Neural crest cell (in vitro differentiated cells): ENCODE data around the gene CDC14A. TPM values are rescaled to one million over a fixed set of nuclear protein-coding genes. Genes with fewer than 3 reads are reported as not detected.

Experiments used
- DNase-seq: peaks from one replicate; pipeline ENCODE4 v3.0.0; 2021; ENCODE audit warnings: low read depth, mixed read lengths, low spot score
- H3K27ac Mint-ChIP-seq: one replicate; pipeline ENCODE4 v1.8.0; 2021; ENCODE audit warnings: mild to moderate bottlenecking, mixed read lengths; ENCODE audit not compliant: unreplicated experiment
- H3K27me3 Mint-ChIP-seq: 2 replicates; pipeline ENCODE4 v1.8.0; 2021; ENCODE audit warnings: low read depth, mild to moderate bottlenecking, mixed read lengths
- H3K36me3 Mint-ChIP-seq: 2 replicates; pipeline ENCODE4 v1.8.0; 2021; ENCODE audit warnings: low read depth, mild to moderate bottlenecking, mixed read lengths
- H3K4me1 Mint-ChIP-seq: 2 replicates; pipeline ENCODE4 v1.8.0; 2021; ENCODE audit warnings: mixed read lengths
- H3K4me3 Mint-ChIP-seq: one replicate; pipeline ENCODE4 v1.8.0; 2021; ENCODE audit warnings: mild to moderate bottlenecking, mixed read lengths
- H3K9me3 Mint-ChIP-seq: 2 replicates; pipeline ENCODE4 v1.8.0; 2021; ENCODE audit warnings: mixed read lengths
- total RNA-seq: library from RNA; stranded (reverse); gene quantifications from 2 replicates; pipeline ENCODE4 v1.2.1, GENCODE V29; 2021
- TF ChIP-seq, protein P1 (sequence below): fragments of 200-600 bp; sonication (generic); conservative IDR thresholded peaks from 2 replicates; pipeline ENCODE4 v1.5.0; 2021; ENCODE audit warnings: antibody characterized with exemption, mild to moderate bottlenecking

CDC14A gene
- total RNA-seq, 1 donor from 2014 or later = 15.7 TPM

DNA sequence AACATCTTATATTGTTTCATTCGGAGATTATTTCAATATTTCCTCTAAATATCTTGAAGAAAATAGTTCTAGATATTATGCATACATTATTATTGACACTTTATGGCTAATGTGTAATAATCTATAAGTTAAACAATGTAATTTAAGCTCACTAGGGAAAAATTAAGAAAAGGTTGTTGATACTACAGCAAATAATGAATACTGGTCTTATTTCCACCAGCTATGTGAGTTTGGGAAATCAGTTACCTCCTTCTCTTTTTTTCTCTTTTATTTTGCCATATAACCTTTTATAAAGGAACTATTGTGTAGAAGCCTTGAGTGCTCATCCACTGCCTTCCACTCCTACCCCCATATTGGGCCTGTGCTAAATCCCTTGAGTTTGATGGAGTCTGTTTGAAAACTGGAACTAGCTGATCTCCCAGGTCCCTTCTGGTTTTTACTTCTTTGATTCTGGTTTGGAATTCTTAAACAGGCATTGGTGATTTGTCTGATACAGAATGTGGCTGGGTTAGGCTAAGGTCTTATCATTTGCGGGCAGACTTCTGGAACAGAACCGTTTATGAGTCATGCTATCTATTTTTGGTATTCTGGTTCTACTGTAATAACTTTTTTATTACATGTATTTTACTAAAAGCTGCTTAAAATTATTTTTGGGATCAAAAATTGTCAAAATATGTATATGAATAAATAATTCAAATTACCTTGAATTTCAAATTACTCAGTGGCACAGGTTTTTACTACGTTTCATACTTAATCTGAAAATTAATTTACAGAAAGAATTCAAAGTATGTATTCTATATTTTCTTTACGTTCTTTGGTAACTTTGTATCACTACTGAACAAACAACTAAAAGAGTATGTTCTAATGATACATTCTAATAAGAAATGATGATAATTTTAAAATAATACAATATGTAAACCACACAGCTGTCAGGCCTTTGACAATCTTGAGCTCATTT is 5.0 kb upstream of the CDC14A start:
- no peak overlapping the region for H3K27ac Mint-ChIP-seq

DNA sequence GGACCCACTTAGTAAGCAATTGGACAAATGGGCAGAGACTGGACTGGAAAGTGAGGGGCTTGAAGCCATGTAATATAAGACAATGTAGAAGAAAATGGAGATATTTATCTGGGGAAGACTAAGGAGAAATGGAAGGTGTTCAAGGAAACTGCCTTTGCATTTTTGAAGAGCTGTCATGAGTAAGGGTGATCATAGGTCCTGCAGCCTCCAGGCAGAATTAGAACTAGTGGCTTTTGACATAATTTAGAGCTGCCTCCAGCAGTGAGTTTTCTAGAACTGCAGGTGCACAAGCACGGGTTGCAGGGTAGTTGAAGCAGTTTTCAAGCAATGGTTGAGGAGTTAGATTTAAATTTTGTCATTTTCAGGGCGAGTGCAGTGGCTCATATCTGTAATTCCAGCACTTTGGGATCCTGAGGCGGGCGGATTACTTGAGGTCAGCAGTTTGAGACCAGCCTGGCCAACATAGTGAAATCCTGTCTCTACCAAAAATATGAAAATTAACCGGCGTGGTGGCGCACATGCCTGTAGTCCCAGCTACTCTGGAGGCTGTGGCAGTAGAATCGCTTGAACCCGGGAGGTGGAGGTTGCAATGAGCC is 3.7 kb upstream of the CDC14A start:
- H3K4me1 Mint-ChIP-seq = peaks cover 8% of the 10 kb centered on the region
- H3K36me3 Mint-ChIP-seq = no peaks in the 10 kb centered on the region
- H3K9me3 Mint-ChIP-seq = no peaks in the 10 kb centered on the region
- no peak for DNase-seq
- TF ChIP-seq, protein P1, sequence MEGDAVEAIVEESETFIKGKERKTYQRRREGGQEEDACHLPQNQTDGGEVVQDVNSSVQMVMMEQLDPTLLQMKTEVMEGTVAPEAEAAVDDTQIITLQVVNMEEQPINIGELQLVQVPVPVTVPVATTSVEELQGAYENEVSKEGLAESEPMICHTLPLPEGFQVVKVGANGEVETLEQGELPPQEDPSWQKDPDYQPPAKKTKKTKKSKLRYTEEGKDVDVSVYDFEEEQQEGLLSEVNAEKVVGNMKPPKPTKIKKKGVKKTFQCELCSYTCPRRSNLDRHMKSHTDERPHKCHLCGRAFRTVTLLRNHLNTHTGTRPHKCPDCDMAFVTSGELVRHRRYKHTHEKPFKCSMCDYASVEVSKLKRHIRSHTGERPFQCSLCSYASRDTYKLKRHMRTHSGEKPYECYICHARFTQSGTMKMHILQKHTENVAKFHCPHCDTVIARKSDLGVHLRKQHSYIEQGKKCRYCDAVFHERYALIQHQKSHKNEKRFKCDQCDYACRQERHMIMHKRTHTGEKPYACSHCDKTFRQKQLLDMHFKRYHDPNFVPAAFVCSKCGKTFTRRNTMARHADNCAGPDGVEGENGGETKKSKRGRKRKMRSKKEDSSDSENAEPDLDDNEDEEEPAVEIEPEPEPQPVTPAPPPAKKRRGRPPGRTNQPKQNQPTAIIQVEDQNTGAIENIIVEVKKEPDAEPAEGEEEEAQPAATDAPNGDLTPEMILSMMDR = no peak
- peak overlapping the region; percentile 69 for H3K4me3 Mint-ChIP-seq
- peaks cover 2% of the 10 kb centered on the region for H3K27me3 Mint-ChIP-seq
- H3K27ac Mint-ChIP-seq = no peak overlapping the region

More for the DNA sequence above, 5.0 kb upstream of the CDC14A start:
- Mint-ChIP-seq H3K9me3 (no peaks in the 10 kb centered on the region), H3K36me3 (no peaks in the 10 kb centered on the region), H3K27me3 (peaks cover 2% of the 10 kb centered on the region), H3K4me1 (peaks cover 5% of the 10 kb centered on the region), H3K4me3 (no peak overlapping the region)
- no peak for DNase-seq
- TF ChIP-seq, protein P1 = no peak

DNA sequence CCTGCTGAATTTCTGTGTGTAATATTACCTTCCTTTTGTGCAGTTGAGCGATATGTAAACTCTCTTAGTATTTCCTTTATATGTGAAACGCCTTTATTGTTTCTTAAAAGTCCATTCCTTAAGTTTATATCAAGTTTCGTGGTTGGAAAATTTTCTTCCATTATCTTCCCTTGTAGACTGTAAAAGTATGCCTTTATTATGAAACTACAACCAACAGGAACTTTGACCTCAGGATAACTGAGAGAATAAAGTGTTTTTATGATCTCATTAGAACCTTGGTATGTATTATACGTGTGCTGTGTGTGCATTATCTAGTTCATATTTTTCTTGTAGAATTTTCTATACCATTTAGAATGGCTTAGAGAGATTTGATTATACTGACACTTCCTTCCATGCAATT is 3.1 kb upstream of the CDC14A start:
- Mint-ChIP-seq H3K27me3 (peaks cover 2% of the 10 kb centered on the region), H3K9me3 (no peaks in the 10 kb centered on the region), H3K27ac (no peak overlapping the region), H3K4me1 (peaks cover 14% of the 10 kb centered on the region), H3K36me3 (no peaks in the 10 kb centered on the region), H3K4me3 (no peak overlapping the region)
- TF ChIP-seq, protein P1 = no peak
- no peak for DNase-seq

DNA sequence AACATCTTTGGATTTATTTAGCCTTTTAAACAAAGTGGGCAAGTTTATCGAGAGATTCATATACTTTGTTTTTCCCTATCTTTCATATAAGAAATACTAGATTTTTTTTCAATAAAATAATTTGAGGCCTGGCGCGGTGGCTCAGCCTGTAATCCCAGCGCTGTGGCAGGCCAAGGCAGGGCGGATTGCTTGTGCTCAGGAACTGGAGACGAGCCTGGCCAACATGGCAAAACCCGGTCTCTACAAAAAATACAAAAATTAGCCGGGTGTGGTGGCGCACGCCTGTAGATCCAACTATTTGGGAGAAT is 1.6 kb upstream of the CDC14A start:
- TF ChIP-seq, protein P1 = no peak

DNA sequence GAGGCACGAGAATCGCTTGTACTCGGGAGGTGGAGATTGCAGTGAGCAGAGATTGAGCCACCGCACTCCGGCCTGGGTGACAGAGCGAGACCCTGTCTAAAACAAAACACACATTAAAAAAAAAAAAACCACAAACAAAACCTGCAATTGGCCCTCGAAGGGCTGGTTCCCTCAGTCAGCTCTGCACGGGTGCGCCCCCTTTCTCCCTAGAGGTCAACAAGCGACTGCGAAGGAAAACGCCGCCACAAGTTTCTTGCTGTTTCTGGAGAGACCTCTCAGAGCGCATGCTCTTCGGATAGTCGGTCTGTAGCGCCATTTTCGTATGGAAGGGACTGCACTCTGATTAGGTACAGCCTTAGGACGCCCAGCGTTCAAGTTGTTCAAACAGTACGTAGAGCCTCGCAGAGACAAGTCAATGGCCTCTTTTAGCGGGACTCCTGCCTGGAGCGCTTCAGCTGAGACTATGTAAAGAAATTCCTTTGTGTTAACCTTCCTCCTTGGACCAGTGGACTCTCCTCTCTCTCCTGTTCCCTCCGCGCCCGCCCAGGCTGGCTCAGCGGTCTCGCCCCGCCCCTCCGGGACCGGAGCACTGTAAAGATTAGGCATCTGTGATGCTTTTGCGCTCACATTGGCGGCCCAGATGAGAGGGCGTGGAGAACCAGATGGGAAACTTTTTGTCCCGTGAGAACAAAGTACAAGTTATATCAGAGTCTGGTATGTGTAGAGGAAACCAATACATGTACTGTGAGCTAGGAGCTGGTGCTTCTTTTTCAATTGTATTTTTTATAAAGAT is 1.0 kb upstream of the CDC14A start:
- Mint-ChIP-seq H3K27ac (peak overlapping the region; percentile 100), H3K4me3 (peak overlapping the region; percentile 97), H3K9me3 (no peaks in the 10 kb centered on the region), H3K27me3 (peaks cover 2% of the 10 kb centered on the region), H3K4me1 (peaks cover 35% of the 10 kb centered on the region), H3K36me3 (peaks cover 3% of the 10 kb centered on the region)
- peak; percentile 83 for DNase-seq
- TF ChIP-seq, protein P1 = peak; percentile 52

More for the DNA sequence above, 1.6 kb upstream of the CDC14A start:
- no peaks in the 10 kb centered on the region for H3K9me3 Mint-ChIP-seq
- H3K36me3 Mint-ChIP-seq = peaks cover 1% of the 10 kb centered on the region
- DNase-seq = no peak
- H3K27ac Mint-ChIP-seq = peak overlapping the region; percentile 100
- peaks cover 2% of the 10 kb centered on the region for H3K27me3 Mint-ChIP-seq
- peak overlapping the region; percentile 97 for H3K4me3 Mint-ChIP-seq
- H3K4me1 Mint-ChIP-seq = peaks cover 29% of the 10 kb centered on the region
